GM23338 (cell line): ENCODE measurements around the gene PER2. TPM values are rescaled to one million over a fixed set of nuclear protein-coding genes. Genes with fewer than 3 reads are reported as not detected.

Experiments used
- ATAC-seq: fragments of 200-7000 bp; cut with Tn5 transposase; 3 replicates; pipeline ENCODE4 v1.9.1; 2020
- DNase-seq: peaks from one replicate; pipeline ENCODE4 v3.0.0-alpha.2; 2015; ENCODE audit warnings: low spot score
- H2AFZ ChIP-seq: fragments of 200-600 bp; sonication (generic); 2 replicates; pipeline ENCODE4 v1.8.0; 2016; ENCODE audit warnings: antibody characterized with exemption, mild to moderate bottlenecking, moderate library complexity
- H3F3A ChIP-seq: fragments of 200-600 bp; sonication (generic); replicated peaks from 2 replicates; pipeline ENCODE4 v1.8.0; 2017; ENCODE audit warnings: antibody characterized with exemption, mixed run types, low read depth
- H3K27ac ChIP-seq: fragments of 200-600 bp; sonication (generic); 2 replicates; pipeline ENCODE4 v1.6.1; 2016; ENCODE audit warnings: low read depth
- H3K27me3 ChIP-seq: fragments of 200-600 bp; sonication (generic); 2 replicates; pipeline ENCODE4 v1.8.0; 2016; ENCODE audit warnings: mild to moderate bottlenecking, mixed run types, moderate library complexity; ENCODE audit not compliant: insufficient read depth
- H3K36me3 ChIP-seq: fragments of 200-600 bp; sonication (generic); 2 replicates; pipeline ENCODE4 v1.8.0; 2016; ENCODE audit warnings: mild to moderate bottlenecking; ENCODE audit not compliant: insufficient read depth
- H3K4me1 ChIP-seq: fragments of 200-600 bp; sonication (generic); 2 replicates; pipeline ENCODE4 v1.8.0; 2016; ENCODE audit warnings: mild to moderate bottlenecking, moderate library complexity; ENCODE audit not compliant: insufficient read depth
- H3K4me2 ChIP-seq: fragments of 200-600 bp; sonication (generic); 2 replicates; pipeline ENCODE4 v1.7.1; 2017; ENCODE audit warnings: mixed run types
- H3K4me3 ChIP-seq: fragments of 200-600 bp; sonication (generic); 2 replicates; pipeline ENCODE4 v1.6.1; 2016; ENCODE audit warnings: mixed run types
- H3K79me2 ChIP-seq: fragments of 200-600 bp; sonication (generic); replicated peaks from 2 replicates; pipeline ENCODE4 v1.8.0; 2017; ENCODE audit warnings: mild to moderate bottlenecking; ENCODE audit not compliant: insufficient read depth
- H3K9me2 ChIP-seq: fragments of 200-600 bp; sonication (generic); 2 replicates; pipeline ENCODE4 v1.8.0; 2017; ENCODE audit not compliant: insufficient read depth
- H4K20me1 ChIP-seq: fragments of 200-600 bp; sonication (generic); replicated peaks from 2 replicates; pipeline ENCODE4 v1.8.0; 2017; ENCODE audit warnings: mild to moderate bottlenecking; ENCODE audit not compliant: insufficient read depth
- H3K27ac Mint-ChIP-seq: 2 replicates; pipeline ENCODE4 v1.8.0; 2020; ENCODE audit warnings: inconsistent platforms, mild to moderate bottlenecking, moderate library complexity, mixed read lengths
- H3K27me3 Mint-ChIP-seq: 3 replicates; pipeline ENCODE4 v1.8.0; 2022; ENCODE audit warnings: low read depth, mild to moderate bottlenecking, moderate library complexity, mixed read lengths, inconsistent platforms; ENCODE audit not compliant: insufficient read depth, poor library complexity
- H3K36me3 Mint-ChIP-seq: 3 replicates; pipeline ENCODE4 v1.8.0; 2021; ENCODE audit warnings: low read depth, mild to moderate bottlenecking, inconsistent platforms, moderate library complexity, mixed read lengths
- H3K4me1 Mint-ChIP-seq: 3 replicates; pipeline ENCODE4 v1.8.0; 2020; ENCODE audit warnings: mild to moderate bottlenecking, inconsistent platforms, mixed read lengths
- H3K4me3 Mint-ChIP-seq: 3 replicates; pipeline ENCODE4 v1.8.0; 2021; ENCODE audit warnings: moderate library complexity, mild to moderate bottlenecking, inconsistent platforms, mixed read lengths
- H3K9me3 Mint-ChIP-seq: 3 replicates; pipeline ENCODE4 v1.8.0; 2020; ENCODE audit warnings: moderate library complexity, mild to moderate bottlenecking, inconsistent platforms, mixed read lengths
- CREB1 ChIP-seq: fragments of 250-450 bp; sonication (Bioruptor Pico); IDR thresholded peaks from 2 replicates; pipeline ENCODE4 v1.5.0; 2020; ENCODE audit warnings: low read depth, mild to moderate bottlenecking, moderate library complexity
- CTCF ChIP-seq, 2 experiments: fragments of 200-600 bp in 1 of 2; sonication (generic) in 1 of 2; conservative IDR thresholded peaks; 2 replicates each; pipeline versions ENCODE4 v1.5.1 to v1.6.1; 2016 to 2017; ENCODE audit warnings: antibody characterized with exemption in 2 of 2, low read depth in 2 of 2, mild to moderate bottlenecking in 2 of 2, moderate library complexity in 1 of 2
- ETS1 ChIP-seq: IDR thresholded peaks from 2 replicates; pipeline ENCODE4 v1.6.1; 2016; ENCODE audit warnings: antibody characterized with exemption
- EZH2 ChIP-seq: fragments of 200-600 bp; sonication (generic); IDR thresholded peaks from one replicate; pipeline ENCODE4 v1.8.0; 2017; ENCODE audit warnings: antibody characterized with exemption, mild to moderate bottlenecking, low read depth; ENCODE audit not compliant: unreplicated experiment
- EZH2phosphoT487 ChIP-seq: fragments of 200-600 bp; sonication (generic); IDR thresholded peaks from one replicate; pipeline ENCODE4 v1.8.1; 2018; ENCODE audit warnings: antibody characterized with exemption; ENCODE audit not compliant: unreplicated experiment
- JUNB ChIP-seq: IDR thresholded peaks from one replicate; pipeline ENCODE4 v1.6.1; 2016; ENCODE audit warnings: antibody characterized with exemption; ENCODE audit not compliant: unreplicated experiment
- NANOG ChIP-seq: IDR thresholded peaks from 2 replicates; pipeline ENCODE4 v1.6.1; 2016; ENCODE audit warnings: antibody characterized with exemption, borderline replicate concordance
- POLR2AphosphoS5 ChIP-seq: IDR thresholded peaks from 2 replicates; pipeline ENCODE4 v1.6.1; 2016; ENCODE audit warnings: antibody characterized with exemption, low read depth
- REST ChIP-seq: IDR thresholded peaks from one replicate; pipeline ENCODE4 v1.6.1; 2018; ENCODE audit warnings: antibody characterized with exemption; ENCODE audit not compliant: unreplicated experiment
- STAT1 ChIP-seq: IDR thresholded peaks from one replicate; pipeline ENCODE4 v1.6.1; 2016; ENCODE audit warnings: antibody characterized with exemption; ENCODE audit not compliant: unreplicated experiment
- ZNF114 ChIP-seq: fragments of 250-450 bp; sonication (Bioruptor Pico); IDR thresholded peaks from 2 replicates; pipeline ENCODE4 v1.5.0; 2020; ENCODE audit warnings: mild to moderate bottlenecking, moderate library complexity
- ZNF331 ChIP-seq: fragments of 250-450 bp; sonication (Bioruptor Pico); IDR thresholded peaks from 2 replicates; pipeline ENCODE4 v1.5.0; 2020; ENCODE audit warnings: low read depth, mild to moderate bottlenecking, moderate library complexity
- ZNF462 ChIP-seq: fragments of 250-450 bp; sonication (Bioruptor Pico); IDR thresholded peaks from 2 replicates; pipeline ENCODE4 v1.5.0; 2020; ENCODE audit warnings: mild to moderate bottlenecking, moderate library complexity
- polyA plus RNA-seq: library from polyadenylated mRNA; unstranded; fragments of >200 nt; fragmentation: Nextera tagmentation; extraction: Ambion mirVana; gene quantifications from 2 replicates; pipeline ENCODE4 v1.2.1, GENCODE V29; 2016
- total RNA-seq: library from RNA; depleted of rRNA; stranded (reverse); fragments of >200 nt; shearing (Covaris generic); gene quantifications from 2 replicates; pipeline ENCODE4 v1.2.3, GENCODE V29; 2014

PER2 gene
- total and polyA plus RNA-seq, 2 experiments from 2014 or later, result 2.2 to 4.6 TPM

- Histone ChIP-seq H3K79me2 (no peaks in the 10 kb centered on the region), H3K4me1 (no peaks in the 10 kb centered on the region; the same call in 1 of the 2 replicates), H3K36me3 (no peaks in the 10 kb centered on the region), H3K27ac (no peak overlapping the region), H2AFZ (no peak overlapping the region), H3F3A (no peaks in the 10 kb centered on the region), H3K4me2 (no peak overlapping the region), H3K4me3 (no peak overlapping the region), H3K27me3 (peaks cover 52% of the 10 kb centered on the region), H4K20me1 (peaks cover 6% of the 10 kb centered on the region; the same call in 1 of the 2 replicates), H3K9me2 (peaks cover 3% of the 10 kb centered on the region)
- no peak for ATAC-seq
- H3K27ac Mint-ChIP-seq, result no peak overlapping the region
- no peaks in the 10 kb centered on the region; the same call in 2 of the 3 replicates for H3K4me1 Mint-ChIP-seq
- peaks cover 7% of the 10 kb centered on the region for H3K36me3 Mint-ChIP-seq
- peaks cover 48% of the 10 kb centered on the region for H3K27me3 Mint-ChIP-seq
- peaks cover 8% of the 10 kb centered on the region for H3K9me3 Mint-ChIP-seq
- no peak for TF ChIP-seq STAT1
- no peak for TF ChIP-seq JUNB
- TF ChIP-seq EZH2phosphoT487, result no peak
- no peak for TF ChIP-seq ETS1
- no peak for TF ChIP-seq CREB1 (CRISPR knock-in tag)
- TF ChIP-seq ZNF462 (CRISPR knock-in tag), result no peak
- no peak for TF ChIP-seq REST
- TF ChIP-seq ZNF114 (CRISPR knock-in tag), result no peak
- no peak for TF ChIP-seq CTCF (conservative IDR thresholded peaks at IDR 0.05; ENCODE audit: low read depth in 2 of 2)
- TF ChIP-seq ZNF331, result no peak
- no peak for TF ChIP-seq NANOG
- no peak for TF ChIP-seq POLR2AphosphoS5
- no peak for TF ChIP-seq EZH2
- no peak for DNase-seq
- H3K4me3 Mint-ChIP-seq, result no peak overlapping the region
Measured at GRCh38 chr2:238235856-238236255, 52.6 kb downstream of the PER2 start.
